ENCODE data around the gene PPP2R1B.
A peak's percentile ranks its signal among the peaks of the same experiment; 100 is the strongest.

Gene PPP2R1B

DNA sequence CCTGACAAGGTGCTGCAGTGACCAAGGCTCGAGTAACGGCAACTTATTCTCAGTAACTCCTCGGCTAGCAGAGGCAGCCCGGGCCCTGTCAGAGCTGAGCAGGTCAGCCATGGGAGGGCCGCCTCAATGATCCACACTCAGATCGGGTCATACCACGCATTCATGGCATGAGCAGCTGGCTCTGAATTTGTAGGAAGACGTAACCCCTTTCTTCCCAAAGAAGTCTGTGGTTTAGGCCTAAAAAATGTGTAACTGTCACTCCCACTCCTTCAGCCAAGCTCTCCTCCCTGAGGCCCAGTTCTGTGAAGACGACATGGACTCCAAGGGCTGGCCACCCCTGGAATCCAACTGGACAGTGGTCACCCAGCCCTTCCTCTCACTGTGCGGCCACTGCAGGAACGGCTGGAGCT, 30.0 kb downstream of the PPP2R1B start:
- H3K9me3 ChIP-seq (replicated peaks in 1 of 11) = no peaks in the 10 kb centered on the region
- H3K27ac ChIP-seq = peak overlapping the region in 3 of 11 experiments; percentile 14 to 25 (median 24); a peak in 1 of 22 replicates
- H3K4me1 ChIP-seq = peaks cover 0 to 22% (median 8%) of the 10 kb centered on the region in 10 experiments; a peak in 8 of 20 replicates
- no peak overlapping the region for H3K9ac ChIP-seq
- H3K4me3 ChIP-seq = no peak overlapping the region
- peaks cover 38 to 62% (median 45%) of the 10 kb centered on the region in 11 experiments for H3K36me3 ChIP-seq
- H3K4me2 ChIP-seq = no peak overlapping the region; a peak in 1 of 22 replicates
- H4K20me1 ChIP-seq = peaks cover 0 to 36% (median 0%) of the 10 kb centered on the region in 11 experiments; a peak in 8 of 22 replicates
- TF ChIP-seq Cebpa-rat (IDR thresholded peaks at IDR 0.05) = no peak
- no peaks in the 10 kb centered on the region for H3K27me3 ChIP-seq

DNA sequence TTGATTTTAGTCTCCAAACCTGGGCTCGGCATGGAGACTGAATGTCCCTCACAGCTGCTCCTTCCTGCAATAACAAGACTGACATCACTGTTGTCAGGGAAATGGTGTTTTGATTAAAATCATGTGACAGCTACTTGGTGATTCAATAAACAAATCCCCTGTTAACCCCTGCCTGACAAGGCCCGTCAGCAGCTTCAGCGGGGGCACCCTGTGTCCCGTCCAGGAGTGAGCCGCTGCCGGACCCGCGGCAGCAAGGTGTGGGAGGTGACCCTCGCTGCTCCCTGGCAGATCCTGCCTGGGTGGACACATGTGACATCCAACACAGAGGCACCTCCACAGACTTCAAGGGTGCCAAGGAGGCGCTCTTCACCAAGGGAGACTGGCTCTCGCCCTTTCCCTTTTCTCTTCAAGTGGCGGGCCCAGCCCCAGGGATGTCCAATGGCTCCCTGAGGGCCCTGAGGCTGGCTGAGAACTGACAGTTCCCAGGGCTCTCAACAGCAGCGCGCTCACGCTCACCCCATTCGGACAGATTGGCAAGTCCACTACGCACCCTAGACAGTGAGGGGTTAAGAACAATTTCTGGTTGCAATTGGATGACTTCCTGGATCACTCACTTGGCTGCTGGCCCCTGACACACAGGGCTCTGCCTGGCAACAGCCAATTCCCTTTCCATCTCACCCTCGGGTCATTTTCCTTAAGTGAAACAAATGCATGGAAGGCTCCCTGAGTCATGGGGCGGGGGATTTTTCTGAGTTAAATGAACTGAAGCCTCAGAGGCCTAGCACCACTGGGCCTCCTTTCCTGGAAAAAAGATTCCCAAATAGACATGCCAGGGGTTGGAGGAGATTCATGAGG, 30.7 kb downstream of the PPP2R1B start:
- Histone ChIP-seq H3K36me3 (peaks cover 31 to 59% (median 38%) of the 10 kb centered on the region in 11 experiments), H3K27me3 (no peaks in the 10 kb centered on the region), H3K4me1 (peaks cover 0 to 22% (median 8%) of the 10 kb centered on the region in 10 experiments; a peak in 8 of 20 replicates), H3K9ac (no peak overlapping the region), H3K27ac (peak overlapping the region in 6 of 11 experiments; percentile 2 to 25 (median 6); a peak in 6 of 22 replicates), H3K4me2 (peak overlapping the region in 2 of 11 experiments; percentile 10 to 18; a peak in 3 of 22 replicates), H4K20me1 (peaks cover 0 to 41% (median 0%) of the 10 kb centered on the region in 11 experiments; a peak in 8 of 22 replicates), H3K4me3 (no peak overlapping the region), H3K9me3 (replicated peaks in 1 of 11) (no peaks in the 10 kb centered on the region)
- TF ChIP-seq Cebpa-rat (IDR thresholded peaks at IDR 0.05) = no peak

DNA sequence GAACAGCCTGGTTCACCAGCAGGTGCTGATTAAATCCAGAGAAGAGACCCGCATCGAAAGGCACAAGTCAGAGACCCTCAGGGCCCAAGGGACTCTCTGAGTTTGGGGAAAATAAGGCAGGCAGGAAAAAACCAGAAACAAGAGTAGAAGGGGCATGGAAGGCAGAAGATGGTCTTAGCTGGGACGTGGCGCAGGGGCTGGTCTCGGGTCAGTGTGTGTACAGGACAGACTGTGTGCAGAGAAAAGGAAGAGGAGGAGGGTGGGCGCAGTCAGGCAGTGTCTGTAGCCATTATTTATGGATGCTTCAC, 31.3 kb downstream of the PPP2R1B start:
- peaks cover 25 to 53% (median 34%) of the 10 kb centered on the region in 11 experiments for H3K36me3 ChIP-seq
- no peaks in the 10 kb centered on the region for H3K9me3 ChIP-seq (replicated peaks in 1 of 11)
- H3K4me1 ChIP-seq = peaks cover 0 to 22% (median 9%) of the 10 kb centered on the region in 10 experiments; a peak in 8 of 20 replicates
- H3K27me3 ChIP-seq = no peaks in the 10 kb centered on the region
- H3K4me3 ChIP-seq = no peak overlapping the region
- H3K9ac ChIP-seq = no peak overlapping the region
- peak overlapping the region in 3 of 11 experiments; percentile 3 to 25 (median 8); a peak in 5 of 22 replicates for H3K27ac ChIP-seq
- no peak overlapping the region for H3K4me2 ChIP-seq
- TF ChIP-seq Cebpa-rat (IDR thresholded peaks at IDR 0.05) = no peak
- H4K20me1 ChIP-seq = peaks cover 0 to 41% (median 0%) of the 10 kb centered on the region in 11 experiments; a peak in 8 of 22 replicates

DNA sequence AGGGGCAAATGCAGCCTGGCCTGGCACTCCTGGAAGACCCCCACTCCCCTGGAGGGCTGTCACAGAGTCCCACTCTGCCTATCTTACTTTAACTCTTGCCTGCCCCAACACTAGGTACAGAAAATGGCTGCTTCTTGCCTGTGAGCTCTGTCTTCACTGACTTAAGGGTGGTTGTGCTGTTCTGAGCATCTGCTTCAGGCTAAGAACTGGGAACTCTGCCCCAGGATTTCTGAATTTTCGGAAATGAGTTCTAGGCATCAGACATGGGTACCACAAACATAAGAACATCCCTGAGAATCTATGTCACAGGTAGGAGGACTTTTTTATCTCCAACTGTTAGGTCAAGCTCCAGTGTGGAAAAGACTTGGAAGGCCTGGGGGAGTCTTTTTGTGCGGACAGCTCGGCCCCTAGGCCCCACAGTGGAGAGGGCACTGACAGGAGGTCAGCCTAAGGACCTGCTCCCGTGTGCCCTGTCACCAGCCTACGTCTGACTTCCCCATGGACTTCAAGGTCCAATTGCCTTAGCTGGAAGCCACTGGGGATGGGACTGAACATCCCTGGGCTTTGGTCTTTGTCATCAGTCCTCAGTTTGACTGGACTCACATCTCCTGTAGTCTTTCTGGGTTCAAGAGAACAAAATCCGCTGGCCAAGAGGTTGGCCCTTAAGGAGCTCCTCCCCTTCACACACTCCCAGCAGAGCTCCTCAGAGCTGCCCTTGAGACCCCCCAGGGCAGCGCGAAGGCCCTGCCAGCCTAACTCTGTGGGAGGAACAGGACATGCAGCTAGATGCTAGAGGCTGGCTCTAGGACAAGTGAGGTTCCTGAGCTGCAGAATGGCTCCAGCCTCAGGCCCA, 31.9 kb downstream of the PPP2R1B start:
- peak overlapping the region in 2 of 11 experiments; percentile 8 to 25; a peak in 3 of 22 replicates for H3K27ac ChIP-seq
- H3K4me2 ChIP-seq = no peak overlapping the region
- H3K27me3 ChIP-seq = no peaks in the 10 kb centered on the region
- H3K4me1 ChIP-seq = peaks cover 0 to 22% (median 9%) of the 10 kb centered on the region in 10 experiments; a peak in 8 of 20 replicates
- H3K36me3 ChIP-seq = peaks cover 22 to 54% (median 32%) of the 10 kb centered on the region in 11 experiments
- H4K20me1 ChIP-seq = peaks cover 0 to 41% (median 0%) of the 10 kb centered on the region in 11 experiments; a peak in 8 of 22 replicates
- H3K9me3 ChIP-seq (replicated peaks in 1 of 11) = no peaks in the 10 kb centered on the region
- 0 out of 22 replicates have a peak overlapping the region, but pooled peaks of 1 of the 11 experiments have one; percentile 5 for H3K9ac ChIP-seq
- no peak for TF ChIP-seq Cebpa-rat (IDR thresholded peaks at IDR 0.05)
- H3K4me3 ChIP-seq = no peak overlapping the region

DNA sequence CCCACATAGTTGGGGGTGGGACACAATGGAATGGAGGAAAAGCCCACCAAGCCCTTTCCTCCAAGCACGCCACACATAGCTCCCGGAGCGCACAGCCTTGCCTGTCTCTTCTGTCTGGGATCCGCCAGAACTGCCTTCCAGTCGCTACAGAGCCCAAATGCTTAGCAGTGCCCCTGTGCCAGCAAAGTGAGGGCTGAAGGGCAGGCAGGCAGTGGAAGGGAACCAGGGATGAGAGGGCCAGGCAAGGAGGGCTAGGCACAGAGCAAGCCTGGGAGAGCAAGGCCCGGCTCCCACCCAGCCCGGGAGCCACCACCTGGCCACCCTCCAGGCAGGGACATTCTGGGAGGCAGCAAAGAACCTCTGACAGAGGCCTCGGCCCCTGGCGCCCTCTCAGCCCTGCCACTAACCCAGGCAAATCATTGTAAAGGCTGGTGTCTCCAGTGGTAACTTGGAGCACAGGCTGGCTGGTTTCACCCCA, 32.5 kb downstream of the PPP2R1B start:
- Histone ChIP-seq H4K20me1 (peaks cover 0 to 41% (median 0%) of the 10 kb centered on the region in 11 experiments; a peak in 8 of 22 replicates), H3K36me3 (peaks cover 16 to 53% (median 25%) of the 10 kb centered on the region in 11 experiments), H3K9ac (0 out of 22 replicates have a peak overlapping the region, but pooled peaks of 1 of the 11 experiments have one; percentile 5), H3K9me3 (replicated peaks in 1 of 11) (no peaks in the 10 kb centered on the region), H3K4me1 (peaks cover 0 to 22% (median 9%) of the 10 kb centered on the region in 10 experiments; a peak in 8 of 20 replicates), H3K27ac (no peak overlapping the region; a peak in 1 of 22 replicates), H3K27me3 (no peaks in the 10 kb centered on the region), H3K4me3 (no peak overlapping the region), H3K4me2 (no peak overlapping the region)
- no peak for TF ChIP-seq Cebpa-rat (IDR thresholded peaks at IDR 0.05)

DNA sequence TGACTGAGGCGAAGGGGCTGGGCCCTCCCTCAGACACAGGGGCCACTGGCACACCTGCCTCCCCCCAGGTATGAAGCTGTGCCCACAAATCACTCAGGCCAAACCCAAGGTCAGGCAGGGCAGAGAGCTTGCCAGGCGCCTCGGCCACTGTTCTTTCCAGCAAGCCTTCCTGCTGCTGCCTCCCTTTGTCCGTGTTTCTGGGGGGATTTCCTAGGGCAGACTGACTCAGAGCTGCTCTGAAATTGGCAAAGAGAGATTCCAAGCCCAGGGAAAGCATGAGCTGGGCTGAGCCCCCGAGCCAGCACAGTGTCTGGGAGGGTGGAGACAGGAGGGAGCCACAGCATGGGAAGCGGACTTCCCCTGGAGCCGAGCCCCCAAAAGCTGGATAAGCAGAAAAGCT, 33.2 kb downstream of the PPP2R1B start:
- peaks cover 0 to 41% (median 0%) of the 10 kb centered on the region in 11 experiments; a peak in 7 of 22 replicates for H4K20me1 ChIP-seq
- no peaks in the 10 kb centered on the region for H3K9me3 ChIP-seq (replicated peaks in 1 of 11)
- TF ChIP-seq Cebpa-rat (IDR thresholded peaks at IDR 0.05) = no peak
- H3K4me2 ChIP-seq = no peak overlapping the region
- no peak overlapping the region for H3K4me3 ChIP-seq
- no peak overlapping the region for H3K9ac ChIP-seq
- H3K27me3 ChIP-seq = no peaks in the 10 kb centered on the region
- H3K4me1 ChIP-seq = peaks cover 0 to 22% (median 9%) of the 10 kb centered on the region in 10 experiments; a peak in 8 of 20 replicates
- H3K27ac ChIP-seq = no peak overlapping the region
- peaks cover 9 to 50% (median 23%) of the 10 kb centered on the region in 11 experiments for H3K36me3 ChIP-seq

DNA sequence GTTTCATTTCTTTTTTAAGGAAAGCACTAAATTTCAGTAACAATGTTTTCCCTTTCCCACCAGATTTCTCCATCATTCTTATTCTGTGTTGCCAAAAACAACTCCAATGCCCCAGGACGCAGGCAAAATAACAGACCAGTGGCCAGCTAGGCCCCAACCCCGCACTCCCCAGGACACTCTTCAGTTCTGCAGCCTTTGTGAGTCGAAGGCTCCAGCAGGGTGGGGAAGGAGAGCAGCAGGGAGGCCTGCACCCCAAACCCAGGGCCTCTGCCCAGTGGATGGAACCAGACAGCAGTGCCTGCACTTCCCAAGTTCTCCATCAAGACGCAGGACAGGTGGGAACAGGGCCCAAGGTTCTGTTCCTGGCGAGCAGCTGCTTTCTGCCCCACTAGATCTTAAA, 34.4 kb downstream of the PPP2R1B start:
- Histone ChIP-seq H3K4me2 (no peak overlapping the region), H3K9me3 (replicated peaks in 1 of 11) (no peaks in the 10 kb centered on the region), H3K27ac (no peak overlapping the region), H3K4me1 (peaks cover 0 to 22% (median 9%) of the 10 kb centered on the region in 10 experiments; a peak in 8 of 20 replicates), H3K9ac (no peak overlapping the region), H3K4me3 (no peak overlapping the region), H3K27me3 (no peaks in the 10 kb centered on the region), H3K36me3 (peaks cover 5 to 50% (median 24%) of the 10 kb centered on the region in 11 experiments; a peak in 21 of 22 replicates), H4K20me1 (peaks cover 0 to 45% (median 0%) of the 10 kb centered on the region in 11 experiments; a peak in 7 of 22 replicates)
- no peak for TF ChIP-seq Cebpa-rat (IDR thresholded peaks at IDR 0.05)

DNA sequence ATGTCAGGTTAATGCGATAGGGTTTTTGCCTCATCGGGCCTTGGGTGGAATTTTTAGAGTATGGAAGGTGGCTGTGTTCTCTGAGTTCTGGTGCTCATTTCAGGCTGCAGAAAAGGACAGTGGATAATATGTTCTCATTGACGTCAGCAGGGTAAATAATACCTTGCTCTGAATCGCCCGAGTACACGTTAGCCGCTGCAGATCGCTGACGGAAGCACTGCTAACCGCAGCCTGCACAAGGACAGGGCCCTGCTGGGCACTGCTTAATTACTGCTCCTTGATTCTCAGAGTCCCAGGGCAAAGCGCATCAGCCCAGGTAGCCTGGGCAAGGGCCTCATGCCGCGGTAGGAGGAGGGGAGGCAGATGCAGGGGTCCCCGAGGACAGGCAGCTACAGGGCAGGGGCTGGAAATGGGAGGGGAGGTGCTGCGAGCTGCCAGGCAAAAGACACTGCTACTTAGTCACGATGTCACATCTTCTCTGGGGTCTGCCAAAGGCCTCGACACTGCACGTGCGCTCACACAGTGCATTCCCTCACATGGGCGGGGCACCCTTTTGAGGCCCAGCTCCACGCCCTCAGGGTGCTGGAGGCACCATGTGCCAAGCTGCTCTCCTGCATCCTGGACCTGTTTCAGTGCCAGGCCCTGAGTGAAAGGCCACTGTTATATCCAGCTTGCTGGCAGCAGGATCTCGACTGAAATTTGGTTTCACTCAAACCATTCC, 35.2 kb downstream of the PPP2R1B start:
- Histone ChIP-seq H3K9me3 (replicated peaks in 1 of 11) (no peaks in the 10 kb centered on the region), H3K27me3 (no peaks in the 10 kb centered on the region), H4K20me1 (peaks cover 0 to 45% (median 0%) of the 10 kb centered on the region in 11 experiments; a peak in 7 of 22 replicates), H3K4me1 (peaks cover 0 to 16% (median 8%) of the 10 kb centered on the region in 10 experiments; a peak in 8 of 20 replicates), H3K4me2 (no peak overlapping the region), H3K27ac (no peak overlapping the region), H3K9ac (no peak overlapping the region), H3K4me3 (no peak overlapping the region), H3K36me3 (peaks cover 13 to 50% (median 24%) of the 10 kb centered on the region in 11 experiments)
- no peak for TF ChIP-seq Cebpa-rat (IDR thresholded peaks at IDR 0.05)
